Astrocyte (in vitro differentiated cells and primary cell): ENCODE data around the gene EMP3. TPM values are rescaled to one million over a fixed set of nuclear protein-coding genes. Genes with fewer than 3 reads are reported as not detected.

Experiments used
- DNase-seq: peaks from one replicate; pipeline ENCODE4 v3.0.0-alpha.2; 2010; ENCODE audit warnings: low read depth
- FAIRE-seq: peaks from 2 replicates; lab custom pipeline; 2011; peaks lifted over from hg19 to GRCh38; lab: Jason Lieb, UNC
- H2AFZ ChIP-seq: 2 replicates; pipeline ENCODE4 v1.6.0; 2012; ENCODE audit warnings: low read depth, low read length, inconsistent platforms
- H3K27ac ChIP-seq: 2 replicates; pipeline ENCODE4 v1.5.1; 2011; ENCODE audit warnings: low read depth, low read length, inconsistent platforms
- H3K27me3 ChIP-seq: 2 replicates; pipeline ENCODE4 v1.6.0; 2011; ENCODE audit warnings: low read length, inconsistent platforms; ENCODE audit not compliant: insufficient read depth
- H3K36me3 ChIP-seq: 2 replicates; pipeline ENCODE4 v1.5.1; 2011; ENCODE audit warnings: low read length, inconsistent platforms; ENCODE audit not compliant: insufficient read depth
- H3K4me1 ChIP-seq: 2 replicates; pipeline ENCODE4 v1.5.1; 2011; ENCODE audit warnings: low read length, inconsistent platforms; ENCODE audit not compliant: insufficient read depth
- H3K4me2 ChIP-seq: 2 replicates; pipeline ENCODE4 v1.6.0; 2012; ENCODE audit warnings: low read length, inconsistent platforms
- H3K4me3 ChIP-seq: 2 replicates; pipeline ENCODE4 v1.5.1; 2011; ENCODE audit warnings: low read depth, mild to moderate bottlenecking, low read length, inconsistent platforms; ENCODE audit not compliant: insufficient read depth
- H3K79me2 ChIP-seq: 2 replicates; pipeline ENCODE4 v1.6.0; 2012; ENCODE audit warnings: mild to moderate bottlenecking, low read length, inconsistent platforms; ENCODE audit not compliant: insufficient read depth
- H3K9ac ChIP-seq: 2 replicates; pipeline ENCODE4 v1.6.0; 2012; ENCODE audit warnings: mild to moderate bottlenecking, low read length, inconsistent platforms
- H3K9me3 ChIP-seq: 2 replicates; pipeline ENCODE4 v1.5.1; 2012; ENCODE audit warnings: low read depth, mild to moderate bottlenecking, low read length, inconsistent platforms; ENCODE audit not compliant: insufficient read depth
- H4K20me1 ChIP-seq: 2 replicates; pipeline ENCODE4 v1.6.0; 2012; ENCODE audit warnings: low read length, inconsistent platforms; ENCODE audit not compliant: insufficient read depth
- H3K27ac Mint-ChIP-seq: one replicate; pipeline ENCODE4 v1.8.0; 2021; ENCODE audit warnings: mild to moderate bottlenecking, mixed read lengths; ENCODE audit not compliant: unreplicated experiment
- H3K27me3 Mint-ChIP-seq: one replicate; pipeline ENCODE4 v1.8.0; 2021; ENCODE audit warnings: low read depth, mixed read lengths; ENCODE audit not compliant: unreplicated experiment
- H3K36me3 Mint-ChIP-seq: one replicate; pipeline ENCODE4 v1.8.0; 2021; ENCODE audit warnings: low read depth, mixed read lengths; ENCODE audit not compliant: unreplicated experiment
- H3K4me1 Mint-ChIP-seq: one replicate; pipeline ENCODE4 v1.8.0; 2021; ENCODE audit warnings: low read depth, mixed read lengths; ENCODE audit not compliant: unreplicated experiment
- H3K4me3 Mint-ChIP-seq: one replicate; pipeline ENCODE4 v1.8.0; 2021; ENCODE audit warnings: mild to moderate bottlenecking, moderate library complexity, mixed read lengths; ENCODE audit not compliant: unreplicated experiment
- H3K9me3 Mint-ChIP-seq: one replicate; pipeline ENCODE4 v1.8.0; 2021; ENCODE audit warnings: mild to moderate bottlenecking, mixed read lengths; ENCODE audit not compliant: unreplicated experiment
- CTCF ChIP-seq: IDR thresholded peaks from 2 replicates; pipeline ENCODE4 v1.5.1; 2011; ENCODE audit warnings: low read depth, mild to moderate bottlenecking, inconsistent platforms, low read length, moderate library complexity; ENCODE audit not compliant: insufficient read depth
- EZH2 ChIP-seq: IDR thresholded peaks from 2 replicates; pipeline ENCODE4 v1.6.1; 2012; ENCODE audit warnings: mild to moderate bottlenecking, low read length, inconsistent platforms; ENCODE audit not compliant: insufficient read depth
- total RNA-seq: library from RNA; stranded (reverse); gene quantifications from 2 replicates; pipeline ENCODE4 v1.2.1, GENCODE V29; 2021

The EMP3 gene
- total RNA-seq, 1 donor from 2014 or later, result 217 TPM

DNA sequence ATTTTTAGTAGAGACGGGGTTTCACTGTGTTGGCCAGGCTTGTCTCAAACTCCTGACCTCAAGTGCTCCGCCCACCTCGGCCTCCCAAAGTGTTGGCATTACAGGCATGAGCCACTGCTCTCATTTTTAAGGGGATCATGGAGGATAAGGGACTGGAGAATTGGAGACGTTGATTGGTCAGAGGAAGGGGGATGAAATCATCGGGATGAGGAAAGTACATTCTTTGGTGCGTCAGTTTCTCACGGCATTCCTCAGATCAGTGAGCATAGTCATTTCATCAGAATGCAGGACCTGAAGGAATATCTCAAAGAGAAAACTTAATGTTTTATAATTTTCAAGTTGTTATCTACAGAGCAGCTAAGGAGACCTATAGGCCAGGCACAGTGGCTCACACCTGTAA, 41.4 kb upstream of the EMP3 start:
- H3K36me3 ChIP-seq, result no peaks in the 10 kb centered on the region
- DNase-seq, result peak; percentile 94
- no peak for FAIRE-seq
- peak overlapping the region; percentile 97 for H3K27ac ChIP-seq
- no peak overlapping the region for H2AFZ ChIP-seq
- no peaks in the 10 kb centered on the region for H3K27me3 ChIP-seq
- H3K4me3 ChIP-seq, result no peak overlapping the region
- H3K9me3 ChIP-seq, result peaks cover 22% of the 10 kb centered on the region
- peak overlapping the region; percentile 75 for H3K9ac ChIP-seq
- peaks cover 14% of the 10 kb centered on the region for H3K4me1 ChIP-seq
- peaks cover 12% of the 10 kb centered on the region for H3K4me1 Mint-ChIP-seq
- H4K20me1 ChIP-seq, result no peaks in the 10 kb centered on the region
- H3K27me3 Mint-ChIP-seq, result no peaks in the 10 kb centered on the region
- peaks cover 37% of the 10 kb centered on the region for H3K36me3 Mint-ChIP-seq
- peaks cover 18% of the 10 kb centered on the region for H3K9me3 Mint-ChIP-seq
- H3K79me2 ChIP-seq, result no peaks in the 10 kb centered on the region
- H3K4me2 ChIP-seq, result peak overlapping the region; percentile 65
- peak overlapping the region; percentile 21 for H3K4me3 Mint-ChIP-seq
- no peak for TF ChIP-seq CTCF
- no peak for TF ChIP-seq EZH2
- peak overlapping the region; percentile 92 for H3K27ac Mint-ChIP-seq

GRCh38 chr19:48284896-48285295, 40.5 kb upstream of the EMP3 start:
- FAIRE-seq (no peak), DNase-seq (peak; percentile 30)
- Histone ChIP-seq H2AFZ (no peak overlapping the region), H3K27ac (peak overlapping the region; percentile 97), H3K36me3 (no peaks in the 10 kb centered on the region), H4K20me1 (no peaks in the 10 kb centered on the region), H3K9ac (peak overlapping the region; percentile 75), H3K4me3 (no peak overlapping the region), H3K9me3 (peaks cover 22% of the 10 kb centered on the region), H3K27me3 (no peaks in the 10 kb centered on the region), H3K4me2 (peak overlapping the region; percentile 56), H3K4me1 (peaks cover 14% of the 10 kb centered on the region), H3K79me2 (no peaks in the 10 kb centered on the region)
- no peak overlapping the region for H3K4me3 Mint-ChIP-seq
- TF ChIP-seq CTCF (no peak), EZH2 (no peak)
- H3K4me1 Mint-ChIP-seq, result peaks cover 12% of the 10 kb centered on the region
- peaks cover 38% of the 10 kb centered on the region for H3K36me3 Mint-ChIP-seq
- no peaks in the 10 kb centered on the region for H3K27me3 Mint-ChIP-seq
- peaks cover 18% of the 10 kb centered on the region for H3K9me3 Mint-ChIP-seq
- peak overlapping the region; percentile 92 for H3K27ac Mint-ChIP-seq

DNA sequence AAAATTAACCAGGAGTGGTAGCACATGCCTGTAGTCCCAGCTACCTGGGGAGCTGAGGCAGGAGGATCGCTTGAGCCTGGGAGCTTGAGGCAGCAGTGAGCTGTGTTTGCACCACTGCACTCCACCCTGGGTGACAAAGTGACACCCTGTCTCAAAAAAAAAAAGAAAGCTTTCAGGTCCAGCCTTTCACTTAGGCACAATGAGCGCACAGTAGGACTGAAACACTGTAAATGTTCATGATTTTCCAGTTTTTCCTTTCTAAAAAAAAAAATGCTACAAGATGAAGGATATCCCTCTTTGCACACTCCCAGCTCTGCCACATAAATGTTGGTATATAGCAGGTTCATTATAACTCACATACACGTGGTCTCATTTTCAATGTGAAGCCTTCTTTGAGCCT, 37.6 kb upstream of the EMP3 start:
- no peaks in the 10 kb centered on the region for H4K20me1 ChIP-seq
- peaks cover 18% of the 10 kb centered on the region for H3K9me3 Mint-ChIP-seq
- H3K36me3 Mint-ChIP-seq, result peaks cover 38% of the 10 kb centered on the region
- no peak overlapping the region for H2AFZ ChIP-seq
- H3K4me1 ChIP-seq, result peaks cover 26% of the 10 kb centered on the region
- no peak overlapping the region for H3K4me2 ChIP-seq
- no peaks in the 10 kb centered on the region for H3K79me2 ChIP-seq
- H3K9ac ChIP-seq, result no peak overlapping the region
- no peak overlapping the region for H3K4me3 ChIP-seq
- no peak overlapping the region for H3K27ac Mint-ChIP-seq
- H3K27ac ChIP-seq, result no peak overlapping the region
- DNase-seq (no peak), FAIRE-seq (no peak)
- H3K9me3 ChIP-seq, result peaks cover 22% of the 10 kb centered on the region
- no peaks in the 10 kb centered on the region for H3K27me3 ChIP-seq
- no peaks in the 10 kb centered on the region for H3K36me3 ChIP-seq
- peaks cover 12% of the 10 kb centered on the region for H3K4me1 Mint-ChIP-seq
- no peak overlapping the region for H3K4me3 Mint-ChIP-seq
- H3K27me3 Mint-ChIP-seq, result no peaks in the 10 kb centered on the region
- TF ChIP-seq CTCF (no peak), EZH2 (no peak)
